Lower leg skin (tissue), 3 donors: ENCODE measurements around the gene TNPO1.

Experiments used
- POLR2A ChIP-seq, 2 donors: fragments of 450-650 bp; IDR thresholded peaks; one replicate each; pipeline ENCODE4 v1.6.1; 2016 to 2017; ENCODE audit warnings: antibody characterized with exemption in 2 of 2, mild to moderate bottlenecking in 1 of 2, moderate library complexity in 1 of 2
- TF ChIP-seq, protein P1 (sequence below), 3 donors: fragments of 450-650 bp; IDR thresholded peaks; one replicate each; pipeline ENCODE4 v1.5.1; 2016; ENCODE audit warnings: antibody characterized with exemption in 3 of 3, mild to moderate bottlenecking in 3 of 3, moderate library complexity in 2 of 3

DNA sequence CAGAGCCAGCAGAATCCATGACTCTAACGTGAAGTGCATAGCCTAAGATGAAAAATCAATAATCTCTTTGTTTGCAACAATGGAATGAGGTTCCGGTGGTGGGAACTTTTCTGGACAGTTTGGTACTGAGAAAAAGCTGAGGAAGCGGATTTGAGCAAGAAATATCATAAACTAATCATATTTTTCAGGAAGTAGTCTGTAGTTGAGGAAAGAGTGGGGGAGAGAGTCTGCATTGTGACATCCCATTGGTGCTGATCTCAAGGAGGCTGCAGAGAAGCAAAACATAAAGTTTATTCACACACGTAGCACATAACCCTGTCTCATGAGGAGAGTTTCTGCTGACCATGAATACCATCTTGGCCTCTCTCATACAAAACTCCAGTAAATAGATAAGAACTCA is 123.6 kb downstream of the TNPO1 start:
- TF ChIP-seq, protein P1, sequence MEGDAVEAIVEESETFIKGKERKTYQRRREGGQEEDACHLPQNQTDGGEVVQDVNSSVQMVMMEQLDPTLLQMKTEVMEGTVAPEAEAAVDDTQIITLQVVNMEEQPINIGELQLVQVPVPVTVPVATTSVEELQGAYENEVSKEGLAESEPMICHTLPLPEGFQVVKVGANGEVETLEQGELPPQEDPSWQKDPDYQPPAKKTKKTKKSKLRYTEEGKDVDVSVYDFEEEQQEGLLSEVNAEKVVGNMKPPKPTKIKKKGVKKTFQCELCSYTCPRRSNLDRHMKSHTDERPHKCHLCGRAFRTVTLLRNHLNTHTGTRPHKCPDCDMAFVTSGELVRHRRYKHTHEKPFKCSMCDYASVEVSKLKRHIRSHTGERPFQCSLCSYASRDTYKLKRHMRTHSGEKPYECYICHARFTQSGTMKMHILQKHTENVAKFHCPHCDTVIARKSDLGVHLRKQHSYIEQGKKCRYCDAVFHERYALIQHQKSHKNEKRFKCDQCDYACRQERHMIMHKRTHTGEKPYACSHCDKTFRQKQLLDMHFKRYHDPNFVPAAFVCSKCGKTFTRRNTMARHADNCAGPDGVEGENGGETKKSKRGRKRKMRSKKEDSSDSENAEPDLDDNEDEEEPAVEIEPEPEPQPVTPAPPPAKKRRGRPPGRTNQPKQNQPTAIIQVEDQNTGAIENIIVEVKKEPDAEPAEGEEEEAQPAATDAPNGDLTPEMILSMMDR (IDR thresholded peaks at IDR 0.05) = no peak
- TF ChIP-seq POLR2A (IDR thresholded peaks at IDR 0.05) = no peak
